ENCODE results near the gene GPATCH8.

DNA sequence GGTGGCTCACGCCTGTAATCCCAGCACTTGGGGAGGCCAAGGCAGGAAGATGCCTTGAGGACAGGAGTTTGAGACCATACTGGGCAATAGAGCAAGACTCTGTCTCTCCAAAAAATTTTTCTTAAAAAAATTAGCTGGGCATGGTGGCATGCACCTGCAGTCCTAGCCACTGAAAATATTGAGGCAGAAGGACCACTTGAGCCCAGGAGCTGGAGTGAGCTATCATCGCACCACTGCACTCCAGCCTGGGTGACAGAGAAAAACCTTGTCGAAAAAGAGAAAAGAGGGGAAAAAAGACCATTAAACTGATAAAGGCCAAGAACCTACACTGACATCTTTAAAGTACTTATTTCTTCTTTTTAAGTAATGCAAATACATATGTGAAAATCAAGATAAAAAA lies 60.4 kb downstream of the GPATCH8 start:
- TF ChIP-seq YY1 (IDR thresholded peaks at IDR 0.05; ENCODE audit: insufficient read depth, insufficient read length) (no peak), ZNF274 (IDR thresholded peaks at IDR 0.05; ENCODE audit: low read depth, low read length) (no peak), SUZ12 (IDR thresholded peaks at IDR 0.05; ENCODE audit: extremely low read depth, insufficient read depth, insufficient read length) (no peak)

Measured in NT2/D1 (cell line).